ENCODE results near the gene GIGYF1. TPM values are rescaled to one million over a fixed set of nuclear protein-coding genes. Genes with fewer than 3 reads are reported as not detected.

The GIGYF1 gene
- total and polyA plus RNA-seq, 2 of the 13 experiments (the other 11 are each of a cell fraction or from before 2014, with no cell fraction given): 7.6 to 16.1 TPM

GRCh38 chr7:100705753-100706671 is 12.0 kb upstream of the GIGYF1 start, which contains the start of gene POP7 (continued):
- TF ChIP-seq, protein P1, sequence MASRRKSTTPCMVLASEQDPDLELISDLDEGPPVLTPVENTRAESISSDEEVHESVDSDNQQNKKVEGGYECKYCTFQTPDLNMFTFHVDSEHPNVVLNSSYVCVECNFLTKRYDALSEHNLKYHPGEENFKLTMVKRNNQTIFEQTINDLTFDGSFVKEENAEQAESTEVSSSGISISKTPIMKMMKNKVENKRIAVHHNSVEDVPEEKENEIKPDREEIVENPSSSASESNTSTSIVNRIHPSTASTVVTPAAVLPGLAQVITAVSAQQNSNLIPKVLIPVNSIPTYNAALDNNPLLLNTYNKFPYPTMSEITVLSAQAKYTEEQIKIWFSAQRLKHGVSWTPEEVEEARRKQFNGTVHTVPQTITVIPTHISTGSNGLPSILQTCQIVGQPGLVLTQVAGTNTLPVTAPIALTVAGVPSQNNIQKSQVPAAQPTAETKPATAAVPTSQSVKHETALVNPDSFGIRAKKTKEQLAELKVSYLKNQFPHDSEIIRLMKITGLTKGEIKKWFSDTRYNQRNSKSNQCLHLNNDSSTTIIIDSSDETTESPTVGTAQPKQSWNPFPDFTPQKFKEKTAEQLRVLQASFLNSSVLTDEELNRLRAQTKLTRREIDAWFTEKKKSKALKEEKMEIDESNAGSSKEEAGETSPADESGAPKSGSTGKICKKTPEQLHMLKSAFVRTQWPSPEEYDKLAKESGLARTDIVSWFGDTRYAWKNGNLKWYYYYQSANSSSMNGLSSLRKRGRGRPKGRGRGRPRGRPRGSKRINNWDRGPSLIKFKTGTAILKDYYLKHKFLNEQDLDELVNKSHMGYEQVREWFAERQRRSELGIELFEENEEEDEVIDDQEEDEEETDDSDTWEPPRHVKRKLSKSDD (CRISPR knock-in tag; IDR thresholded peaks at IDR 0.05; ENCODE audit: low read depth): no peak
- peak; percentile 49; the same call in 1 of the 2 replicates for TF ChIP-seq KLF6 (CRISPR knock-in tag; IDR thresholded peaks at IDR 0.05)
- TF ChIP-seq ZNF224 (CRISPR knock-in tag; IDR thresholded peaks at IDR 0.05): no peak; the same call in 1 of the 2 replicates
- TF ChIP-seq GTF2F1 (IDR thresholded peaks at IDR 0.05; ENCODE audit: low read length): no peak
- peak; percentile 81 for TF ChIP-seq BRF2 (CRISPR knock-in tag; IDR thresholded peaks at IDR 0.05)
- TF ChIP-seq BCLAF1 (IDR thresholded peaks at IDR 0.05): no peak
- no peak for TF ChIP-seq KDM6A (CRISPR knock-in tag; IDR thresholded peaks at IDR 0.05; ENCODE audit: low read depth)
- no peak for TF ChIP-seq ZSCAN25 (CRISPR knock-in tag; IDR thresholded peaks at IDR 0.05)
- TF ChIP-seq ZNF44 (CRISPR knock-in tag; IDR thresholded peaks at IDR 0.05): no peak
- peak; percentile 37; the same call in 1 of the 2 replicates for TF ChIP-seq BCL3 (CRISPR knock-in tag; IDR thresholded peaks at IDR 0.05)
- TF ChIP-seq ZBTB4 (CRISPR knock-in tag; IDR thresholded peaks at IDR 0.05; ENCODE audit: borderline replicate concordance): peak; percentile 90; the same call in 1 of the 2 replicates
- TF ChIP-seq ISL2 (CRISPR knock-in tag; IDR thresholded peaks at IDR 0.05): peak; percentile 4; the same call in 1 of the 2 replicates
- no peak for TF ChIP-seq REXO4 (CRISPR knock-in tag; IDR thresholded peaks at IDR 0.05; ENCODE audit: borderline replicate concordance)
- no peak for TF ChIP-seq ZKSCAN8 (CRISPR knock-in tag; IDR thresholded peaks at IDR 0.05; ENCODE audit: borderline replicate concordance)

All from HepG2 (cell line).